HK-2 (cell line): ENCODE results near the gene WNK4.
"Not testable (repeated sequence)": the region's sequence is repeated elsewhere in the genome, so short reads cannot be mapped to it uniquely, and the experiment has no call there.

Source experiments
- DNase-seq: peaks from one replicate; pipeline ENCODE4 v3.0.0-alpha.2; 2018; ENCODE audit not compliant: unreplicated experiment

Gene WNK4

GRCh38 chr17:42779936-42780850, at the start of gene WNK4:
WNK4 (plus strand) TSS chr17:42780610; CDS start chr17:42780699, 89 bp downstream.
- DNase-seq, result no peak

- DNase-seq, result no peak
Measured at GRCh38 chr17:42740699-42741098, 39.7 kb upstream of the WNK4 start.

DNA sequence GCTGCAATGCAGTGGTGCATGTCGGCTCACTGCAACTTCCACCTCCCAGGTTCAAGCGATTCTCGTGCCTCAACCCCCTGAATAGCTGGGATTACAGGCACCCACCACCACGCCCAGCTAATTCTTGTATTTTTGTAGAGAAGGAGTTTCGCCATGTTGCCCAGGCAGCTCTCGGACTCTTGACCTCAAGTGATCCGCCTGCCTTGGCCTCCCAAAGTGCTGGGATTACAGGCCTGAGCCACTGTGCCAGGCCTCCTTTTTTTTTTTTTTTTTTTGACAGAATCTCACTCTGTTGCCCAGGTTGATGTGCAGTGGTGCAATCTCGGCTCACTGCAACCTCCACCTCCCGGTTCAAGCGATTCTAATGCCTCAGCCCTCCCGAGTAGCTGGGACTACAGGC, 37.5 kb upstream of the WNK4 start:
- not testable (repeated sequence) for DNase-seq

GRCh38 chr17:42743595-42744282, 36.7 kb upstream of the WNK4 start:
- DNase-seq, result no peak

DNA sequence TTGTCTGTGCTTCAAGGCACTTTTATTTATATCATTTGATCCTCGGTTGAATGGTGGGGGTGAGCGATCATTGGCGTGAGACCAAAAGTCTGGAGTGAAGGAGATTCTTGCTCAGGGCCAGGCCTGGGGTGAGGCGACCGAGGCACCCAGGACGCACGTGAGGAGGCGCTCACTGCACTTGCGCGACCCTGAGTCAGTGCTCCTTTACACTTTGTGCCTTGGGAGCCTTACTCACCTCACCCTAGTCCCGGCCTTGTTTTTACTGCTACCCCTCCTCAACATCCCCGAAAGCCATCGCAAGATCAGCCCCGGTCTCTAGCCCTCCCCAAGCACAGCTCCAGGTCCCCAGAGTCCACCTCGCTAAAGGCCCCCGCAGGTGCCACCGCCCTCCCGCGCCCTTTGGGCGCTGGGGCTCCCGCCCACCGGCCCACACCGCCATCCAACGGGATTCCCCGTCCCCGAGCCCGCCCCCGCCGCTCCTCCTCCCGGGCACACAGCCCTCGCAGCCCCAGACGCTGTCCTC, 36.1 kb upstream of the WNK4 start:
- peak; percentile 84 for DNase-seq

DNA sequence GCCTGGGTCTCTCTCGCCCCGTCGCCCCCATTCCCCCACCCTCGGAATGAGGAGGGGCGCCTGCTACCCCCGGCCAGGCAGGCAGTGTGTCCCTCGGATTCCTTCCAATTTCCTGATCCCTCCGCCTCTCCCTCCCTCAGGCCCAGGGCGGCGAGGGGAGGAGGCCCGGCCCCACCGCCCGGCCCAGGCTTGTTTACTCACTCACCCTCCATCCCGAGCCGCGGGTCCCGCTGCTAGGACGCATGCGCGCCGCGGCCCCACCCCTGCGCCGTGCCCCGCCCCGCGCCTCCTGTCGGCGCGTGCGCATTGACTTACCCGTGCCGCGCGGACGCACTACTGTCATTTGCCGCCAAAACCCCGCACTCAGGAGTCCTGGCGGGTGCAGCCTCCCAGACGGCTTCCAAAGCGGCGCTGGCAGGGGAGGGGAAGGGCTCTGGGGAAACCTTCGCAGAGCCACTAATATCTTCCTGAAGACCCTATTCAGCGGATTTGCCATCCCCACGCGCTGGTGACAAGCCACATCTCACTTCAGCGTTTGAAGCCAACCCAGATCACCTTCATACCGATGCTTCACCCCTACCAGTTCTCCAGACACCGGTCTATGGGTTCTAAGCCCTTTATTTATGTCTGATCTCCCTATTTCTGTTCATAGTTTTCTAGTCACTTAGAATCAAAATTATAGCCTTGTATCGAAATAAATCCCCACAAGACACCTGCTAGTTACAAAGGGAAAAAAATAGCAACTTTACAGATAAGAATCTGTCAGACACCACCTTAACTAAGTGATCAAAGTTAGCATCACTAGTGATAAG, 35.4 kb upstream of the WNK4 start, which contains the start of gene EZH1:
Gene EZH1, minus strand, starts transcription at position 235 of the 812 bp plus-strand sequence. CDS start 16,099 bp downstream, outside the sequence.
- peak; percentile 94 for DNase-seq

- no peak for DNase-seq
Measured at GRCh38 chr17:42748202-42748907, 32.1 kb upstream of the WNK4 start.

DNA sequence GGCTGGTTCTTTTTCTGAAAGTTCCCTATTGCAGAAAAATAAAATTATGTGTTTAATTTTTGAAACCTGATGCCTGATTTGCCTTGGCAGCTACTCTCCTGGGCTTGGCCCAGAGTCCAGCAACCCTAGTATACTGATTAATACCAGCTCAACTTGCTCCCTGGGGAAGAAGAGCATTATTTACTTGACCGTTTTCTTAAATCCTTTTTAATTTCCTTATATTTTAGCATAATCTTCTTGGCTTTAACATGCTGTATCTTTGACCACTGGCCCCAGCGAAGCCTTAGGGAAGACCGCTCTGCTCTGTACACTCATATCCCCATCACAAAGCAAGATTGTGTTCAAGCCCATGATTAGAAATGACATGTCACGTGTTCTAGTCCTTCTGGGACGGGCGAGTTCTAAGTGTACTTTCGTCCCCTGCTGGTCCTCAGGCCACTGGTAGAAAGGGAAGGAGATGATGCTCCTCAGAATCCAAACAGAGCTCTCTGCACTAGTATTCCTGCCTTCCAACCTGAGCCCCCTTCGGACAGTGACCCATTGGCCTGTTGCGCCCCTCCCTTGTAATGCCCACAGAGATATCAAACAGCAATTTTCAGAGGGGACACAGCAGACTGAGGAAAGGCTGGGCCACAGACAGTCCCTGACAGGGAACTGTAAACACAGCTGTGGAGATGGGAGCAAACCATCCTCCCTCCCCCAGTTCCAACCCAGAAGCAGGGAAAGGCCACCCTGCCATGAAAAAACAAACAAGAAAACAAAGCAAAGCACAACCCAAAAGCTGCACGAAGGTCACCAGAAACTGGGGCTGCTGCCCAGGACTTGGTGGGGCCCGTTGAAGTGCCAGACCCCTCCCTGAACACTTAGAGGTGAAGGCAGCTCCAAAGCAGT, 31.3 kb upstream of the WNK4 start:
- DNase-seq, result no peak

DNA sequence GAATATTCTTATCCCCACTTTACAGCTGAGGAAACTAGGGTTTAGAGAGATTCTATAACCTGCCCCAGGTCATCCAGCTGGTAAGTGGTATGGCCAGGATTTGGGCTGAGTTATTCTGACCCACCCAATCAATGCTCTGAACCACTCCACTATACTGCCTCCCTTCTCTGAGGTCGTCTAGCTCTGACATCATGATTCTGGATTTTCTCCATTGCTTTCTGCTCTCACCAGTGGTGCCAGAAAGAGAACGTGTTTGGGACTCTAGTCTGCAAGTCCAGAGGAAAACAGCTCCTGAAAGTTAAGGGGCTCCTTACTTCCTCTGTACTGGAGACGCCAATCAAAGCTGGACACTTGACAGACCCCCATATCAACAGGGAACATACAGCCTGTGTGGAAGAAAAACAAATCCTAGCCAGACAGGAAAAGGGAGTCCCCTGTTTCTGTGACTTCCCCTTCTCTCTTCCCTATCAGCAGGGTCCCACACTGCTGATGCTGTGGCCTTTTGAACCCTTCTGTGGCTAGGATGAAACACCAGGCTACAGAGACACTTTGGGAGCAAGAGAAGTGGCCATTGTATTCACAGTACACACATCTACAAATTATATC, 29.6 kb upstream of the WNK4 start:
- DNase-seq, result no peak

- DNase-seq, result no peak
Measured at GRCh38 chr17:42751628-42752027, 28.8 kb upstream of the WNK4 start.

- DNase-seq, result peak; percentile 21
Measured at GRCh38 chr17:42754782-42755181, 25.6 kb upstream of the WNK4 start.

DNA sequence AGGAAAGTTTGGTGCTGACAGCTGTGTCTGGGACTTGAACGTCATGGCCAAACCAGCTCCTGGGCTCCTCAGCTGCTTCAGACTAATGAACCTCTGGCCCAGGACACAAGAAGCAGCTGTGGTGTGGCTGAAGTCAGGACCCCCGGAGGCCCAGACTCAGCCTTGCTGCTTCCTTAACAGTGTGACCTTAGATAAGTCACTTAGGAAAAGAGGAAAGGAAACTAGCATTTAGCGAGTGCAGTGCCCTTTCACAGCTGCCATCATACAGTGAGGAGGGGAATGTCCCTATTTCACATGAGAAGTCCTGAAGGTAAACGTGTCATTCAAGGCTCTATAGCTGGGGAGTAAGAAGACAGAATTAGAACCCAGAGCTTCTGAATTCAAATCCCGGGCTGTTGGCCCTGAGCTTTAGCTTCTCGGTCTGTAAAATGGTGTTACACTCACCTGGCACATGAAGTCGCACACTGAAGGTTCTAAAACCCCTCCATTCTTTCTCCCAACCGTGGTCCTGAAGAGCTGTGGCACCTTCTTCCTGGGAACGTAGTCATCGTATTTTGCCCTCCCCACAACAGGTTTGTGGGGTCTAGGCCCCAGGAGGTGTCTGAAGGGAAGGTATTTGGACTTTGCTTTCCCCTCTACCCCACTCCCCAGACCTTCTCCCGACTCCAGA, 20.3 kb upstream of the WNK4 start:
- DNase-seq, result no peak

DNA sequence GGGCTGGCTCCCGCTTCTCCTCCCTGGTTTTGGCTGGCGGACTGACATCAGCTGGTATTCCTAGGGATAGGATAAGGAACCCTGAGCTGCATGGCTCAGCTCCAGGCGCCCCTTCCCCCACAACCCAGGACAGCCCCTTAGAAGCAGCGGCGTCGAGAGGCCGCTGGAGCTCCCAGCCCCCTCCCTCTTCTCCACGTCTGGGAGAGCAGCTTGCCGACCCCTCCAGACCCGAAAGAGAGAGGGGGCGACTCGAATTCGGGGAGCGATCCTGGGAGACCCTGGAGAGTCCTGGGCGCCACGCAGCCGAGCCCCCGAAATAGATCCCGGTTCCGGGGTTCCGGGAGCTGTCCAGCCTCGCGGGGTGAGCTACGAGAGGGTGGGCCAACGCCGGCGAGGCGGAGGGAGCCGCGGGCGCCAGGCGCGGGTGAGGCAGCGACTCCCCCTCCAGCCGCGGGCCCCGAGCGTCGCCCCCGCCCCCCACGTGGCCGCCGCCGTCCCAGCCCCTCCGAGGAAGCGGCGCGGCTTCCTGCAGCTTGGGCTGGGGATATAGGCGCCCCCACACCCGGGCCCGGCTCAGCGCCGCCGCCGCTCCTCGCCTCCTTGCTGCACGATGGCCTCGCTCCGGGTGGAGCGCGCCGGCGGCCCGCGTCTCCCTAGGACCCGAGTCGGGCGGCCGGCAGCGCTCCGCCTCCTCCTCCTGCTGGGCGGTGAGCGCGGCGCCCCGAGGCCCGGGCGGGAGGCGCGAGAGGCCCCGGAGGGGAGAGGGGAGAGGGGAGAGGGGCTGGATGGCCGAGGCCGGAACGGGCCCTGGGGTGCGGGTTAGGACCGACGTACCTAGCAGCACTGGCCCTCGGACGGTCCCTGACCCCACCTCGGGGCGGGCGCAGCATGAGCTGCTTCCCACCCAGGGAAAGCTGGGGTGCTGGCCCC, 19.5 kb upstream of the WNK4 start, which contains the start of gene RAMP2:
Gene RAMP2, plus strand, starts transcription at position 576 of the 930 bp plus-strand sequence. Its CDS starts 35 bp downstream, at position 611.
- no peak for DNase-seq

GRCh38 chr17:42761638-42762037, 18.8 kb upstream of the WNK4 start:
- DNase-seq, result no peak

DNA sequence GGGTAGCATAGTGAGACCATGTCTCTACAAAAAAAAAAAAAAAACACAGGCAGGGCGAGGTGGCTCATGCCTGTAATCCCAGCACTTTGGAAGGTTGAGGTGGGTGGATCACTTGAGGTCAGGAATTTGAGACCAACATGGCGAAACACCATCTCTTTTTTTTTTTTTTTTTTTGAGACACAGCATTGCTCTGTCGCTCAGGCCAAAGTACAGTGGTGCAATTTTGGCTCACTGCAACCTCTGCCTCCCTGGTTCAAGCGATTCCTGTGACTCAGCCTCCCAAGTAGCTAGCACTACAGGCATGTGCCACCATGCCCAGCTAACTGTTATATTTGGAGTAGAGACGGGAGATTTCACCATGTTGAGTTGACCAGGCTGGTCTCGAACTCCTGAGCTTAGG, 14.3 kb upstream of the WNK4 start:
- DNase-seq, result no peak

DNA sequence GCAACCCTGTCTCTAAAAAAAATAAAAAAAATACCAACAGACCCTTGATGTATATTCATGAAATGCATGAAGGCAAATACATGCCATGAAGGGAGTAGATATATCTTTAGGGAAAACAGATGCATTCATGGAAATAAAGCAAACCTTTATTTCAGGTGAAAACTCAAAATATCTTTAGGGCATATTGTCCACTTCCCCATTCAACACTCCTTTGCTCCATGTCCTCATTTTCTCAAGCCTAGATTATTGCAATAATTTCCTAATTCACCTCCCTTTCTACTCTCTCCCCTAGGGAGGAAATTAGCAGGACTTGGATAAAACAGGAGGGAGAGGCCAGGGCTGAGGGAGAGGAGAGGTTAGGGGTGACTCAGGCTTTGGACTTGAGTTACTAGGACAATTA, 12.9 kb upstream of the WNK4 start:
- no peak for DNase-seq

DNA sequence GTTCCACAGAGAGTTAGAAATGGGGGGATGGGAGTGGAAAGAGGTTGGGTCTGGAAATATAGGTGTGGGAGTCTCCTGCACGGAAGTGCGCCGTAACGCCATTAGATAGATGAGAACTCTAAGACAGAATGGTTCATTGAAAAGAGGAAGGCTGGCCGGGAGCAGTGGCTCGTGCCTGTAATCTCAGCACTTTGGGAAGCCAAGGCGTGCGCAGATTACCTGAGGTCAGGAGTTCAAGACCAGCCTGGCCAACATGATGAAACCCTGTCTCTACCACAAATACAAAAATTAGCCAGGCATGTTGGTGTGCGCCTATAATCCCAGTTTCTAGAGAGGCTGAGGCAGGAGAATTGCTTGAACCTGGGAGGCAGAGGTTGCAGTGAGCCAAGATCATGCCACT, 12.4 kb upstream of the WNK4 start:
- DNase-seq, result not testable (repeated sequence)

DNA sequence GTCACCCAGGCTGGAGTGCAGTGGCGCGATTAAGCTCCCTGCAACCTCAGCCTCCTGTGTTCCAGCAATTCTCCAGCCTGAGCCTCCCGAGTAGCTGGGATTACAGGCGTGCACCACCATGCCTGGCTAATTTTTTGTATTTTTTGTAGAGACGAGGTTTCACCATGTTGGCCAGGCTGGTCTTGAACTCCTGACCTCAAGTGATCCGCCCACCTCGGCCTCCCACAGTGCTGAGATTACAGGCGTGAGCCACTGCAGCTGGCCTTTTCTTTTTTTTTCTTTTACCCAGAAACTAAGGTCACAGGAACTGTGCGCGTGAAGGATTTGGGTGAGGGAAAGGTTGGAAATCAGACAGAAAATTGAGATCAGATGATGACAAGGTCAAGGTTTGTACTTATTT, 10.4 kb upstream of the WNK4 start:
- not testable (repeated sequence) for DNase-seq
